ENCODE results near the gene TRMT11. TPM values are rescaled to one million over a fixed set of nuclear protein-coding genes. Genes with fewer than 3 reads are reported as not detected.

Gene TRMT11
- polyA plus RNA-seq, 3 donors = 2.1 to 3.3 (median 2.1) TPM

DNA sequence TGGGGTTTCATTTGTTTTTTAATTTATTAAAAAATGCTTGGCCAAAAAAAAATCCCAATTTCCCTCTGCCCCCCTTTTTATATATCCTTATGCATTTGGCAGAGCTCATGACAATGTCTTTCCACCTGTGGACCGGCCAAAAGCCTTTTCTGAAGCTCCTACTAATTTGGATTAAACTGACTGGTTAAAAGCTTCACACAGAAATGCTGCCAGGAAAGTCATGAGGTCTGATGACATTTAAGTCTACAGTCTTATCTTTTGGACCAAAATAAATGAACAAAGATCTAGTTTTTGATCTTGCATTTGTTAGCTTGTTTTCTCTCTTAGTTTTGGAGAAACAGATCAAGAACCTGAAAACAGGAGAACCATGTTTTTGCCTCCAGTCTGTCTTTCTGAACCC lies 66.1 kb downstream of the TRMT11 start:
- intact Hi-C loops (cut with micrococcal nuclease) = no loop called here
- Mint-ChIP-seq H3K27ac (no peak overlapping the region), H3K9me3 (peaks cover 0 to 2% (median 0%) of the 10 kb centered on the region in 7 donors), H3K4me3 (no peak overlapping the region), H3K36me3 (peaks cover 2 to 10% of the 10 kb centered on the region in 2 donors), H3K27me3 (ENCODE audit: low read depth in 3 of 3) (peaks cover 0 to 2% (median 0%) of the 10 kb centered on the region in 3 donors), H3K4me1 (no peaks in the 10 kb centered on the region)
- H3K4me3 ChIP-seq (replicated peaks in 1 of 3; ENCODE audit: low read depth in 2 of 3, low read length in 3 of 3) = no peak overlapping the region
- DNase-seq = no peak
- no peaks in the 10 kb centered on the region for H4K20me1 ChIP-seq (ENCODE audit: insufficient read depth, low read length)
- WGBS (ENCODE audit: insufficient coverage) = 100% methylated on average over 1 of the region's 1 CpG
- H3K36me3 ChIP-seq (replicated peaks in 1 of 2; ENCODE audit: control insufficient read depth in 1 of 2, insufficient read depth in 2 of 2, low read length in 2 of 2) = no peaks in the 10 kb centered on the region
- no peak overlapping the region for H2AFZ ChIP-seq (ENCODE audit: insufficient read depth, low read depth, low read length, poor library complexity, severe bottlenecking)
- no peaks in the 10 kb centered on the region for H3K9me3 ChIP-seq (replicated peaks in 1 of 2; ENCODE audit: control insufficient read depth in 1 of 2, insufficient read depth in 1 of 2, low read length in 2 of 2)
- no peaks in the 10 kb centered on the region for H3K4me1 ChIP-seq (ENCODE audit: control insufficient read depth in 1 of 2, insufficient read depth in 2 of 2, low read length in 2 of 2)
- no peak overlapping the region for H3K9ac ChIP-seq (ENCODE audit: insufficient read depth, low read length, poor library complexity, severe bottlenecking)
- no peak overlapping the region for H3K27ac ChIP-seq (ENCODE audit: low read depth in 1 of 2, low read length in 2 of 2)
- H3K4me2 ChIP-seq (replicated peaks; ENCODE audit: extremely low read depth, low read length, poor library complexity, severe bottlenecking) = no peak overlapping the region
- no peaks in the 10 kb centered on the region for H3K79me2 ChIP-seq (ENCODE audit: insufficient read depth, low read length)
- no peak for TF ChIP-seq CTCF (IDR thresholded peaks at IDR 0.05)
- no peaks in the 10 kb centered on the region for H3K27me3 ChIP-seq (ENCODE audit: control insufficient read depth in 2 of 2, insufficient read depth in 2 of 2, low read length in 2 of 2)

- H3K4me1 ChIP-seq (ENCODE audit: control insufficient read depth in 1 of 2, insufficient read depth in 2 of 2, low read length in 2 of 2) = no peaks in the 10 kb centered on the region
- no peak for TF ChIP-seq CTCF (IDR thresholded peaks at IDR 0.05)
- no peak overlapping the region for H2AFZ ChIP-seq (ENCODE audit: insufficient read depth, low read depth, low read length, poor library complexity, severe bottlenecking)
- H3K79me2 ChIP-seq (ENCODE audit: insufficient read depth, low read length) = no peaks in the 10 kb centered on the region
- no peak overlapping the region for H3K4me3 Mint-ChIP-seq
- peaks cover 0 to 6% (median 3%) of the 10 kb centered on the region in 7 donors for H3K9me3 Mint-ChIP-seq
- H4K20me1 ChIP-seq (ENCODE audit: insufficient read depth, low read length) = no peaks in the 10 kb centered on the region
- WGBS (ENCODE audit: insufficient coverage) = 56% methylated on average over 3 of the region's 4 CpGs
- H3K9me3 ChIP-seq (replicated peaks in 1 of 2; ENCODE audit: control insufficient read depth in 1 of 2, insufficient read depth in 1 of 2, low read length in 2 of 2) = no peaks in the 10 kb centered on the region
- H3K4me1 Mint-ChIP-seq = no peaks in the 10 kb centered on the region
- peaks cover 0 to 2% (median 0%) of the 10 kb centered on the region in 3 donors for H3K27me3 Mint-ChIP-seq (ENCODE audit: low read depth in 3 of 3)
- no peak overlapping the region for H3K4me2 ChIP-seq (replicated peaks; ENCODE audit: extremely low read depth, low read length, poor library complexity, severe bottlenecking)
- intact Hi-C loops (cut with micrococcal nuclease) = no loop called here
- H3K27ac Mint-ChIP-seq = no peak overlapping the region
- no peak overlapping the region for H3K9ac ChIP-seq (ENCODE audit: insufficient read depth, low read length, poor library complexity, severe bottlenecking)
- peaks cover 0 to 2% of the 10 kb centered on the region in 2 donors for H3K36me3 Mint-ChIP-seq
- no peak for DNase-seq
- H3K27me3 ChIP-seq (ENCODE audit: control insufficient read depth in 2 of 2, insufficient read depth in 2 of 2, low read length in 2 of 2) = no peaks in the 10 kb centered on the region
- H3K36me3 ChIP-seq (replicated peaks in 1 of 2; ENCODE audit: control insufficient read depth in 1 of 2, insufficient read depth in 2 of 2, low read length in 2 of 2) = no peaks in the 10 kb centered on the region
- no peak overlapping the region for H3K27ac ChIP-seq (ENCODE audit: low read depth in 1 of 2, low read length in 2 of 2)
- H3K4me3 ChIP-seq (replicated peaks in 1 of 3; ENCODE audit: low read depth in 2 of 3, low read length in 3 of 3) = no peak overlapping the region
Measured at GRCh38 chr6:126054258-126054702, 67.9 kb downstream of the TRMT11 start.
